ENCODE measurements around the gene PGA5.
A peak's percentile ranks its signal among the peaks of the same experiment; 100 is the strongest.

Gene PGA5

GRCh38 chr11:61268588-61269250 is 27.7 kb downstream of the PGA5 start:
- no peak for DNase-seq

DNA sequence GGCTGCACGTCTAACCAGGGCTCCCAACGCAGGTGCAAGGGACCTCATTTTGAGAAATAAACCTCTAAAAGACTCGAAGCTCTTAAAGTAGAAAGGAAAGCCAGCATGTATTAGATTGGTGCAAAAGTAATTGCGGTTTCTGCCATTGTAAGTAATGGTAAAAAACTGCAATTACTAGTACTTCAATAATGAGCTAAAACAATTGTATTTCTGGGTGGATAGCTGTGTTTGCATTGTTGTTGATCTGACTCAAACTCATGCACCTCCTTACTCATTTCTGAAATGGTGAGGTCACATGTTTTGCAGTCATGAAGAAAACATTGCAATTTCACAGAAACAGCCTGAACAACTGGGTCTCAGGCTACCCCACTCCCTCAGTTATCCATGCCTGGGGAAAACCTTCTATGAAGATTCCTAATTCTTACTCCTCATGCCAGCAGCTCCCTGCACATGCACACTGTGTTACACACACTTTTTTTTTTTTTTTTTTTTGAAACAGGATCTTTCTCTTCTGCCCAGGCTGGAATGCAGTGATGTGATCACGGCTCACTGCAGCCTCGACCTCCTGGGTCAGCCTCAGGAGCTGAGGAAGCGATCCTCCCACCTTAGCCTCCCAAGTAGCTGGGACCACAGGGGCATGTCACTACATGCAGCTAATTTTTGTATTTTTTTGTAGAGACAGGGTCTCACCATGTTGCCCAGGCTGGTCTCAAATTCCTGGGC is 29.5 kb downstream of the PGA5 start:
- no peak for DNase-seq

- DNase-seq = no peak
Measured at GRCh38 chr11:61272731-61273130, 31.8 kb downstream of the PGA5 start.

DNA sequence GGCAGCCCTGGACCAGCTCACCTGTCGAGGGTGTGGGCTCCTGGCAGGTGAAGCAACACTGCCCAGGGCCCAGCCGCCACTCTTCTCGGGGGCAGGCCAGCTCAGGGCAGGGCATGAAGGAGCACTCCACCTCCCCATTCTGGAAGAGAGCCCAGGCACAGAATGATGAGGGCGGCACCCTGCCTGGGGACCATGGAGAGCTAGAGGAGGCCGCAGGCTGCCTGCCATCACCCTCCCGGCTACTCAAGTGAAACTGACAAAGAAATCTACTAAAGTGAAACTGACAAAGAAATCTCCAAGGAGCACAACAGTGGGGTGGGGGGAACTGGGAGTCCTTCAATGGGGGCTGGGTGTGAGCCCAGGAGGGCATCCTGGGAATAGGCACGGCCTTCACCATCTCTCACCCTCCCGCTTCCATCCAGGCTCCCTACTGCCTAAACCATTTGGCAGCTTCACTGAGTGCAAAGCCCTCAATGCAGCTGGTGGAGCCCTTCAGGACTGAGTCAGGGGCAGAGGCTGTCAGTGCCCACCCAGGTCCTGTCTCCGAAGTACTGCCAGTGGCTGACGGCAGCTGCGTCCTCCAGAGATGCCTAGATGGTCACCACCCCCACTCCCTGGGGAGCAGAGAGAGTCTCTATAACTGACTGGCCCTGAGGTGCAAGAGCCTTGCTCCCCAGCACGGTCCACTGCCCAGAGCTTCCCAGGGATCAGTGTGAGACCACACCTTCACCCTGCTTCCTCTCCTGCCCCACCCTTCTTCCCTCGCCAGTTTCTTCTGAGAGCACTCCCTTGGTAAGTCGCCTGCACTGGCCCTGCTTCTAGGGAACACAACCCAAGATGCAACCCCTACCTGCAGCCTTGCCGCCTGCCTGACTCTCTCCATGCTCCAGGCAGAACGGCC is 32.5 kb downstream of the PGA5 start:
- no peak for DNase-seq

- no peak for DNase-seq
Measured at GRCh38 chr11:61274084-61274483, 33.1 kb downstream of the PGA5 start.

DNA sequence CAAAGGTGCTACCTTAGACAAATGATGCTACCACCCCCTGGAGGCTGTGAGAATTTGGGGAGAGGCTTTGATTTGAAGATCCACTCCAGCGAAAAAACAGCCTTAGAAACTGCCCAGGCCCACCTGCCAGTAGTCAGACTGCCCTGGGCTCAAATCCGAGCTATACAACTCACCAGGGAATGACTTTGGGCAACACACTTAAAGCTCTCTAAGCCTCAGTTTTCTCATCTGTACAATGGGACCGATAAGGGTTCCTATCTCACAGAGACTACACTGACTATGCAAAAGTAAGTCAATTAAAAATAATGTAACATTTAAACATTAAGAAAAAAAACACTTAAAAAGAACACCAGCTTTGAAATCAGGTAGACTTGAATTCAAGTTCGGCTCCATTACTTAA is 34.2 kb downstream of the PGA5 start:
- DNase-seq = no peak

DNA sequence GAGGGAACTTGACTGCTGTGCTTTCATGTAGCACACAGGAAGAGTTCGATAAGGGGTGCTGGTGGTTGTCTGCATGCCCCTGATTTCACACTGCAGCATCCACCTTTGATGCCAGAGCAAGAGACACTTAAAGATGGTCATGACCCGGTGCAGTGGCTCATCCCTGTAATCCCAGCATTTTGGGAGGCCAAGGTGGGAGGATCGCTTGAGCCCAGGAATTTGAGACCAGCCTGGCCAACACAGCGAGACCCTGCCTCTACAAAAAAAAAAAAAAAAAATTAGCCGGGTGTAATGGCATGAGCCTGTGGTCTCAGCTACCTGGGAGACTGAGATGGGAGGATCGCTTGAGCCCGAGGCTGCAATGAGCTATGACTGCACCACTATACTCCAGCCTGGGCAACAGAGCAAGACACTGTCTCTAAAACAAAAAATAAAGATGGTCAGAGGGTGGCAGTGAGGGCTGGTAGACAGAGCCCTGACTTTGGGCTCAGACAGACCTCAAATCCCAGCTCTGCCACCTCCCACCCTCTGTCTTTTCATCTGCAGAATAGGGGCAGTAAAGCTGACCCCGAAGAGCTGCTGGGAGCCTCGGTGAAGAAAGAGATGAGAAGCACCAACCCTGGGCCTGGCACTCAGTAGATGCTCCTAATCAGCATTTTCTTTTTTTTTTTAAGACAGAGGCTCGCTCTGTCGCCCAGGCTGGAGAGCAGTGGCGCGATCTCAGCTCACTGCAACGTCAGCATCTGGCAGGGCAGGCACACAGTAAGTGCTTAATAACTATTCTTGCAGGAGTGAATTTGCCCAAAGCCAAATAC is 36.4 kb downstream of the PGA5 start:
- DNase-seq = no peak

GRCh38 chr11:61278001-61278470 is 37.1 kb downstream of the PGA5 start:
- DNase-seq = no peak

DNA sequence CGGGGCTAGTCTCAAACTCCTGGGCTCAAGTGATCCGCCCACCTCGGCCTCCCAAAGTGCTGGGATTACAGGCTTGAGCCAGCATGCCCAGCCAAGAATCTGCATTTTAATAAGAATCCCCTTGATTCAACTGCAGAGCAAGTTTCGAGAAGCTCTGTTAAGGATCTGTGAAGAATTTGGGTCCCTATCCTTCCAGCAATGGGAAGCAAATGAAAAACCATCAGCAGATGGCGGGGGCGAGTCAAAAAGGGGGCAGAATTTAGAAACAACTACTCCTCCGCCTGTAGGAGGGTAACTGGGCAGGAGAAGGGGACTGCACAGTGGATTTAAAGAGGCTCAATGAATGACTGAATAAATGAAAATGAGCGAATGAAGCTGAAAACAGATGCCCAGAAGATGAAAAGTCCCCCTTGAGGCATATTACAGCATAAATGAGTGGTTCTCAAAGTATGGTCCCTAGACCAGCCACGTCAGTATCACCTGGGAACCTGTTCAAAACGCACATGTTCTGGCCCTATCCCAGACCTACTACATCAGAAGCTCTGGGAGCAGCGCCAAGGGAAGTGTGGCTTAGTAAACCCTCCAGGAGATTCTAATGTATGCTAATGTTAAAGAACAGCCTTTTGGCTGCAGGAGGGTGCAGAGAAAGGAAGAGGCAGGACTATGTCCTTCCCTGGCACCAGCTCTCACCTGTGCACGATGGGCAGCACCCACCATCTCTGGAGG is 39.1 kb downstream of the PGA5 start:
- no peak for DNase-seq

- DNase-seq = no peak
Measured at GRCh38 chr11:61280883-61281580, 40.1 kb downstream of the PGA5 start.

DNA sequence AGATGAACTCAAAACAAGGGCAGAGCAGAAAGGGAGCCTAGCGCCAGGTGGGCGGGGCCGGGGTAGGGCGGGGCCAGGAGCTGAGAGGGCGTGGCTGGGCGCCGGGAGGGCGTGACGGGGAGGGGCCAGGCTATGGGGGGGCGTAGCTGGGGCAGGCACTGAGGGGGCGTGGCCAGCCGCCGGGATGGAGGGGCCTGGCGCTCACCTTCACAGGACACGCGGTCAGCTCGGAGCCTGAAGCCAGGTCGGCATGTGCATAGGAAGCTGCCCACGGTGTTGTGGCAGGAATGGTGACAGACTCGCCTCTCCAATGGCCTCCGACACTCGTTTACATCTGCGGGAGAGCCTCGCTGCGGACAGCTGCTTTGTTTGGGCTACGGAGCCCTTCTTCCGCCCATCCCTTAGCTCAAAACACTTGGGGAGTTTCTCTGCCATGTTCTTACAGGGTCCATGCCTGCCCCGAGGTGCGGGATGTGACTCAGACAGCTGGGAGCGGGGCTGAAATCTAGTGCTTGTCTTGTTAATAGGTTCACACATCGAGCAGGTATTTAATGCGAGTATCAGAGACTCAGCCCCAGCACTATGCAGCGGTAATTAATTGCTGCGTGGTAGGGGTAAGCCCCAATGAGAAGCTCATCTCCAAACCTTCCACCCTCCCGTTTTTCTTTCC is 40.7 kb downstream of the PGA5 start:
- DNase-seq = no peak

DNA sequence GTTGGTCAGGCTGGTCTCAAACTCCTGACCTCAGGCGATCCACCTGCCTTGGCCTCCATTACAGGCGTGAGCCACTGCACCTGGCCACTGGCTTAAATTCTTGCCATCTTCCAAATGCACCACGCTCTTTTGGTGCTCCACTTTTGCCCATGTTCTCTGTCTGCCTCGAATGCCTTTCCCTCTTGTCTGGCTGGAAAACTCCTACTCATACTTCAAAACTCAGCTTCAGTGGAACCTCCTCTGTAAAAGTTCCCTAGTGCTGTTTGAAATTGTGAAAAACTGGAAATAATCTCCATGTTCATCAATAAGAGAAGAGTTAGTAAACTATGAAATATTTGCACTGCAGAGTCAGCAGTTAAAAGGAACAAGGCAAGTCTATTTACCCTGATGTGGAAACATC is 42.6 kb downstream of the PGA5 start:
- DNase-seq = no peak

DNA sequence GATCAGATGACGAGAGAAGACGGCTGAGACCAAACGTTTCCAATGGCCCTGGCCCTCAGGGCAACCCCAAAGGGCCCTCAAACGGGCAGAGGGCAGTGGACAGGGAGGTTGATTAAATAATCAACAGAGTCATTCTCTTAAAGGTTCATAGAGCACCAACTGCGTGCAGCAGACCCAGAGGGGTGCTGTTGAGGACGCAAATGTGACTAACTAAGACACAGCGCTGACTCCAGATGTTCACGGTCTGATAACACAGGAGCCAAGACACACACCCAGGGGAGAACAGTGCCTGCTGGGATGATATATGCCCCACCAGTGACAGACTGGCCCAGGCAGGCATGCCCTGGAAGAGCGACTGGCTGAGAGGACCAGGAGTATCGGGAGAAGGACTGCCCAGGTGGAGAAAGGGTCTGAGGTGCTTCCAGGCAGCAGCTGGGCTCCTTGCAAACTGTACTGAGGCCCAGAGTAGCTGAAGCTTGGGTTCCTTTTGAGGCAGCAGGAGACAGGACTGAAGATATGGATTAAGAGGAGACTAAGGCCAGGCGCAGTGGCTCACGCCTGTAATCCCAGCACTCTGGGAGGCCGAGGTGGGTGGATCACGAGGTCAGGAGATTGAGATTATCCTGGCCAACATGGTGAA is 46.5 kb downstream of the PGA5 start:
- no peak for DNase-seq

GRCh38 chr11:61290905-61291690 is 50.1 kb downstream of the PGA5 start:
- DNase-seq = no peak

DNA sequence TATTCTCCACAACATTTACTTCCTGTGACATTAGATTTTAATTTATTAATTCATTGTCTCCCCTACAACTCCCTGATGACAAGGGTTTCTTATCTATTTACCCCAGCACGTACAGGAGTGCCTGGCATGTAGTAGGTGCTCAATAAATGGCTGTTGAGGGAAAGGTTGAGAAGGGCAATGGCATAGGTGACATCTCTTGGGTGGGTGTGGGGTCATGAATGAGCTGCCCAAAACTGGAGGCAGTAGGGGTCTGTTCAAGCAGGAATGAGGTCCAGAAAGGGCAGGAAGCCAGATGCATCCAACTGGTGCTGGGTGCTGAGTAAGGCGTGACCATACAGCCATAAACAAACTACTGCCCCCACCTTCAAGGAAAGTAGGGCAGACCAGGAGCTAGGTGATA is 51.4 kb downstream of the PGA5 start:
- DNase-seq = no peak

DNA sequence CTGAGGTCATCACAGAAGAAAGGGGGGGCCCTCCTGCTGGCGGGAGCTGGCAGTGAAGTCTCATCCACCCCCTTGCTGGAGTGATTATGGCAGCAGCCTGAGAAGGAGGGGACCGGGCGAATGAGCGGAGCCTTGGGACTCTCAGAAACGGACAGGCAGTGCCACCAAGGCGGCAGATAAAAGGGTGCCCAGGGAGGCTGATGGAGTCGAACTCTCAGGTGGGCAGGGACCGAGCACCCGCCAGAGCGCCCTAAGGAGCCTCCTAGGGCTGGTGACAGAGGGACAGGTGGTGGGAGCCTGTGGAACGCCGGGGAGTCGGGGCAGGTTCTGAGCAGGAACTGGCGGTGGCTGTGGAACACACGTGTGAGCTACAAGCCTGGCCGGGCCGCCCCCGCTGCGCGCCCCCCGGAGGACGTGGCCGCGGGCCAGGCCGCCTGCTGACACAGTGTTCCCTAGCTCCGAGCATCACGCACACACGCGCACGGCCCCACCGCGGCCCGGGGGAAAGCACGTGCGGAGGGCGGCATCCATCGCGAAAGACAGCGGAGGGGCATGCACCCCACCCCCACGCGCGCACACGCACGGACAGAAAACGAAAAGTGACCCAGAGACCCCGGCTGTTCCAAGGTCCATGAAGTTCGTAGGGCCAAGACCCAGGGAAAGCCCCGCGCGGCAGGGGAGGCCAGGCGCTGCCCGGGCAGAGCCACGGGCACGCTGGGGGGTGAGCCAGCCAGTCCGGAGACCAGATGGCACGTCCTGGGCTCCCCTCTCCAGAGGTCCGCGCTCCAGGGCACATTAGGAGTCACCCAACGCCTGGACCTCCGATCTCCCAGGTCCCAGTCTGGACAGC is 53.1 kb downstream of the PGA5 start:
- DNase-seq = no peak

DNA sequence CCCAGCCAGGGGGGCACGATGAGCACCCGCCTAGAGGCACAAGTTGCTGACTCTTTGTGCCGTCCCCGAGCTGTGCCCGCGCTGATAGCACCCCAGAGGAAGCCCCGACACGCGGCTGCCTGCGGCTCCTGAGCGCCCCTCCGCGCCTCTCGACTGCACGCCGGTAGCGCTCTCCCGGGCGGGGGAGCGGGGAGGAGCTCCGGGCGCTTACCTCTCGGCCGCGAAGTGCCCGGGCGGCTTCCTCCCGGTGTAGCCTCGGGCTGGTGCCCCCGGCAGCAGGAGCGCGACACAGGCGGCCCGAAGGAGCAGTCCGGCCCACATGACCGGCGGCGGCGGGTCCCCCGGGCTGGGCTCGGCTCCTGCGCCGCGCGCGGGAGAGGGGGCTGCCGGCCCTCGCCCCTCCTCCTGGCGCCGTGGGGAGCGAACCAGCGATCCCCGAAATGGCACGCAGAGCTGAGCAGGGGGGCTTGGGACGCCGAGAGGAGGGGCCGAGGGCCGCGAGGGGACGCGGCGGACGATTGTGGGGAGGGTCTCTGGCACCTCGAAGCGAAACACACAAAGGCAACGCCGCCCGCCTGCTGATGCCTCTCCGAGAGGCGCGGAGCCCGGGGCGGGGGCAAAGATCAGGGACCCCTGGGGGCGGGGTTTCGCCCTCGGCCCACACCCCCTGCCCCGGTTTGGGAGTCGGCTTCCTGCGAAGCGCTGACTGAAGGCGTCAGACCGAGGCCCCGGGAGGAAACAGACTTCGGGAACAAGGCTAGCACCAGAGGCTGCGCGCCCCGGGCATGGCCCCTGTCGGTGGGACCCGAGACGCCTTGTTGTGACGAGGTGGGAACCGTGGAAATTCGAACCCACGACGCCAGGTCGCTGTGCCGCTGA is 54.0 kb downstream of the PGA5 start, which contains the start of gene VWCE:
Gene VWCE (minus strand): TSS at position 600 of the 879 bp plus-strand sequence. CDS start 279 bp downstream, at position 321.
- peak; percentile 44 for DNase-seq
